Islet of Langerhans (tissue), 1 donor: Measurements from ENCODE around the gene ME3.
A peak's percentile ranks its signal among the peaks of the same experiment; 100 is the strongest.
"Not testable (repeated sequence)": the region's sequence is repeated elsewhere in the genome, so short reads cannot be mapped to it uniquely, and the experiment has no call there.

Experiments
- FAIRE-seq: peaks from one replicate; lab custom pipeline; 2011; peaks lifted over from hg19 to GRCh38; lab: Jason Lieb, UNC

Gene ME3

GRCh38 chr11:86459682-86460460 is 212.5 kb downstream of the ME3 start:
- FAIRE-seq, result no peak

- no peak for FAIRE-seq
These were observed 213.4 kb downstream of the ME3 start for GRCh38 chr11:86459002-86459385.

- no peak for FAIRE-seq
These were observed 214.0 kb downstream of the ME3 start for GRCh38 chr11:86458294-86459001.

- FAIRE-seq, result peak; percentile 41
These were observed 216.1 kb downstream of the ME3 start for GRCh38 chr11:86456075-86456939.

GRCh38 chr11:86453290-86454030 is 219.0 kb downstream of the ME3 start:
- no peak for FAIRE-seq

GRCh38 chr11:86449993-86450629 is 222.3 kb downstream of the ME3 start:
- FAIRE-seq, result no peak

- no peak for FAIRE-seq
These were observed 224.5 kb downstream of the ME3 start for GRCh38 chr11:86447763-86448480.

GRCh38 chr11:86446924-86447285 is 225.5 kb downstream of the ME3 start:
- no peak for FAIRE-seq

GRCh38 chr11:86446163-86446923 is 226.1 kb downstream of the ME3 start:
- no peak for FAIRE-seq

GRCh38 chr11:86444981-86445380 is 227.4 kb downstream of the ME3 start:
- no peak for FAIRE-seq

- FAIRE-seq, result no peak
These were observed 229.0 kb downstream of the ME3 start for GRCh38 chr11:86443415-86443814.

- FAIRE-seq, result no peak
These were observed 229.6 kb downstream of the ME3 start for GRCh38 chr11:86442827-86443226.

- no peak for FAIRE-seq
These were observed 230.0 kb downstream of the ME3 start for GRCh38 chr11:86442420-86442819.

- no peak for FAIRE-seq
These were observed 231.6 kb downstream of the ME3 start for GRCh38 chr11:86440843-86441242.

GRCh38 chr11:86440305-86440716 is 232.1 kb downstream of the ME3 start:
- FAIRE-seq, result no peak

GRCh38 chr11:86438685-86439084 is 233.7 kb downstream of the ME3 start:
- no peak for FAIRE-seq

GRCh38 chr11:86435711-86436110 is 236.7 kb downstream of the ME3 start:
- no peak for FAIRE-seq

GRCh38 chr11:86433361-86434095 is 238.9 kb downstream of the ME3 start:
- FAIRE-seq, result not testable (repeated sequence)

- no peak for FAIRE-seq
These were observed 241.2 kb downstream of the ME3 start for GRCh38 chr11:86431258-86431657.

- FAIRE-seq, result no peak
These were observed 245.0 kb downstream of the ME3 start for GRCh38 chr11:86427441-86427840.
